ENCODE results near the gene TBC1D22A. TPM values are rescaled to one million over a fixed set of nuclear protein-coding genes. Genes with fewer than 3 reads are reported as not detected.

The TBC1D22A gene
- total RNA-seq, 1 donor from 2014 or later = 10.6 TPM

- Mint-ChIP-seq H3K36me3 (no peaks in the 10 kb centered on the region), H3K27me3 (ENCODE audit: insufficient read depth, low read depth) (peaks cover 2% of the 10 kb centered on the region), H3K27ac (peak overlapping the region; percentile 81), H3K4me1 (peaks cover 8% of the 10 kb centered on the region), H3K9me3 (no peaks in the 10 kb centered on the region), H3K4me3 (no peak overlapping the region)
- H2AFZ ChIP-seq (replicated peaks) = no peak overlapping the region
- H4K20me1 ChIP-seq (ENCODE audit: low read depth) = no peaks in the 10 kb centered on the region
- H3K4me3 ChIP-seq = no peak overlapping the region
- H3K4me1 ChIP-seq = peaks cover 6% of the 10 kb centered on the region
- H3K9me3 ChIP-seq (ENCODE audit: low read depth) = no peaks in the 10 kb centered on the region
- H3K27ac ChIP-seq = no peak overlapping the region
- H3K27me3 ChIP-seq = no peaks in the 10 kb centered on the region
- no peaks in the 10 kb centered on the region for H3K36me3 ChIP-seq
- no peaks in the 10 kb centered on the region for H3F3A ChIP-seq (ENCODE audit: low read depth)
- H3K79me2 ChIP-seq (ENCODE audit: low read depth) = no peaks in the 10 kb centered on the region
- TF ChIP-seq EZH2 (IDR thresholded peaks at IDR 0.05) (no peak), CTCF (IDR thresholded peaks at IDR 0.05) (no peak), EZH2phosphoT487 (IDR thresholded peaks at IDR 0.05) (no peak)
- no peak overlapping the region for H3K9ac ChIP-seq
- DNase-seq (ENCODE audit: low spot score) = no peak
- no peak overlapping the region for H3K4me2 ChIP-seq
Measured at GRCh38 chr22:47120399-47120798, 357.9 kb downstream of the TBC1D22A start.

GRCh38 chr22:47121791-47122190, 359.3 kb downstream of the TBC1D22A start:
- no peak for TF ChIP-seq CTCF (IDR thresholded peaks at IDR 0.05)
- TF ChIP-seq EZH2phosphoT487 (IDR thresholded peaks at IDR 0.05) = no peak
- no peak for TF ChIP-seq EZH2 (IDR thresholded peaks at IDR 0.05)
- H3K27ac Mint-ChIP-seq = no peak overlapping the region
- H3K4me3 Mint-ChIP-seq = no peak overlapping the region
- no peaks in the 10 kb centered on the region for H3K9me3 Mint-ChIP-seq
- DNase-seq (ENCODE audit: low spot score) = no peak
- H3K4me1 Mint-ChIP-seq = peaks cover 8% of the 10 kb centered on the region
- H3K36me3 Mint-ChIP-seq = no peaks in the 10 kb centered on the region
- Histone ChIP-seq H3F3A (ENCODE audit: low read depth) (no peaks in the 10 kb centered on the region), H3K9ac (no peak overlapping the region), H3K4me2 (no peak overlapping the region), H3K4me1 (peaks cover 6% of the 10 kb centered on the region), H4K20me1 (ENCODE audit: low read depth) (no peaks in the 10 kb centered on the region), H2AFZ (replicated peaks) (no peak overlapping the region), H3K4me3 (no peak overlapping the region), H3K27me3 (no peaks in the 10 kb centered on the region), H3K27ac (no peak overlapping the region), H3K9me3 (ENCODE audit: low read depth) (no peaks in the 10 kb centered on the region), H3K79me2 (ENCODE audit: low read depth) (no peaks in the 10 kb centered on the region), H3K36me3 (no peaks in the 10 kb centered on the region)
- no peaks in the 10 kb centered on the region for H3K27me3 Mint-ChIP-seq (ENCODE audit: insufficient read depth, low read depth)

- Mint-ChIP-seq H3K27ac (no peak overlapping the region), H3K27me3 (ENCODE audit: insufficient read depth, low read depth) (no peaks in the 10 kb centered on the region), H3K4me3 (no peak overlapping the region), H3K36me3 (no peaks in the 10 kb centered on the region), H3K4me1 (peaks cover 8% of the 10 kb centered on the region), H3K9me3 (no peaks in the 10 kb centered on the region)
- Histone ChIP-seq H3K79me2 (ENCODE audit: low read depth) (no peaks in the 10 kb centered on the region), H3F3A (ENCODE audit: low read depth) (no peaks in the 10 kb centered on the region), H2AFZ (replicated peaks) (no peak overlapping the region), H3K4me1 (peaks cover 6% of the 10 kb centered on the region), H3K4me2 (no peak overlapping the region), H3K36me3 (no peaks in the 10 kb centered on the region), H3K27me3 (no peaks in the 10 kb centered on the region), H4K20me1 (ENCODE audit: low read depth) (no peaks in the 10 kb centered on the region), H3K4me3 (no peak overlapping the region), H3K9me3 (ENCODE audit: low read depth) (no peaks in the 10 kb centered on the region), H3K9ac (no peak overlapping the region), H3K27ac (no peak overlapping the region)
- DNase-seq (ENCODE audit: low spot score) = no peak
- TF ChIP-seq CTCF (IDR thresholded peaks at IDR 0.05) (no peak), EZH2phosphoT487 (IDR thresholded peaks at IDR 0.05) (no peak), EZH2 (IDR thresholded peaks at IDR 0.05) (no peak)
Measured at GRCh38 chr22:47122441-47123000, 360.1 kb downstream of the TBC1D22A start.

Data from neural progenitor cell (in vitro differentiated cells).